KBM-7 (cell line): ENCODE results near the gene PCDHGA3.
"Not testable (repeated sequence)": the region's sequence is repeated elsewhere in the genome, so short reads cannot be mapped to it uniquely, and the experiment has no call there.

ENCODE experiments used
- DNase-seq: peaks from one replicate; pipeline ENCODE4 v3.0.0-alpha.2; 2015
- in situ Hi-C: fragments of 300-500 bp; cut with MboI; formaldehyde crosslinking; loops from 2 replicates; pipeline ENCODE4 v1.14.3; 2020; ENCODE audit warnings: low sequenced_read_pairs, low pct_unique_long_range_greater_than_20kb, mixed read lengths

Gene PCDHGA3

DNA sequence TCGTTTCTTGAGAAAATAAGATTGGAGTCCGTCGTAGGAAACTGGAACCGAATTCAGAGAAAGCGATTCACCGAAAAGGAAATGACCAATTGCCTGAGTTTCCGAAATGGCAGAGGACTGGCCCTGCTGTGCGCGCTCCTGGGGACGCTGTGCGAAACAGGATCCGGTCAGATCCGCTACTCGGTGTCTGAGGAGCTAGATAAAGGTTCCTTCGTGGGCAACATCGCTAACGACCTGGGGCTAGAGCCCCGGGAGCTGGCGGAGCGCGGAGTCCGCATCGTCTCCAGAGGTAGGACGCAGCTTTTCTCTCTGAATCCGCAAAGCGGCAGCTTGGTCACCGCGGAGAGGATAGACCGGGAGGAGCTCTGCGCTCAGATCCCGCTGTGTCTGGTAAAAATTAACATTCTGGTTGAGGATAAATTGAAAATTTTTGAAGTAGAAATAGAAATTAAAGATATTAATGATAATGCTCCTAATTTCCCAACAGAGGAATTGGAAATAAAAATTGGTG lies 379 bp downstream of the PCDHGA3 start:
- no peak for DNase-seq
- in situ Hi-C loops: no loop called here

DNA sequence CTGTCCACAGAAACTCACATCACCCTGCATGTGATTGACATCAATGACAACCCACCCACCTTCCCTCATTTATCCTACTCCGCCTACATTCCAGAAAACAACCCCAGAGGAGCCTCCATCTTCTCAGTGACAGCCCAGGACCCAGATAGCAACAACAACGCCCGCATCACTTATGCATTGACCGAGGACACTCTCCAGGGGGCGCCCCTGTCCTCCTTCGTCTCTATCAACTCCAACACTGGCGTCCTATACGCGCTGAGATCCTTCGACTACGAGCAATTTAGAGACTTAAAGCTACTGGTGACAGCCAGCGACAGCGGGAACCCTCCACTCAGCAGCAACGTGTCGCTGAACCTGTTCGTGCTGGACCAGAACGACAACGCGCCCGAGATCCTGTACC lies 1.7 kb downstream of the PCDHGA3 start:
- no peak for DNase-seq
- in situ Hi-C loops: no loop called here

DNA sequence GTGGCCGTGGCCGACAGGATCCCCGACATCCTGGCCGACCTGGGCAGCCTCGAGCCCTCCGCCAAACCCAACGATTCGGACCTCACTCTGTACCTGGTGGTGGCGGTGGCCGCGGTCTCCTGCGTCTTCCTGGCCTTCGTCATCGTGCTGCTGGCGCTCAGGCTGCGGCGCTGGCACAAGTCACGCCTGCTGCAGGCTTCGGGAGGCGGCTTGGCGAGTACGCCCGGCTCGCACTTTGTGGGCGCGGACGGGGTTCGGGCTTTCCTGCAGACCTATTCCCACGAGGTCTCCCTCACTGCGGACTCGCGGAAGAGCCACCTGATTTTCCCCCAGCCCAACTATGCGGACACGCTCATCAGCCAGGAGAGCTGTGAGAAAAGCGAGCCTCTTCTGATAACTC lies 2.4 kb downstream of the PCDHGA3 start:
- in situ Hi-C loops, DNase-seq: not testable (repeated sequence)

DNA sequence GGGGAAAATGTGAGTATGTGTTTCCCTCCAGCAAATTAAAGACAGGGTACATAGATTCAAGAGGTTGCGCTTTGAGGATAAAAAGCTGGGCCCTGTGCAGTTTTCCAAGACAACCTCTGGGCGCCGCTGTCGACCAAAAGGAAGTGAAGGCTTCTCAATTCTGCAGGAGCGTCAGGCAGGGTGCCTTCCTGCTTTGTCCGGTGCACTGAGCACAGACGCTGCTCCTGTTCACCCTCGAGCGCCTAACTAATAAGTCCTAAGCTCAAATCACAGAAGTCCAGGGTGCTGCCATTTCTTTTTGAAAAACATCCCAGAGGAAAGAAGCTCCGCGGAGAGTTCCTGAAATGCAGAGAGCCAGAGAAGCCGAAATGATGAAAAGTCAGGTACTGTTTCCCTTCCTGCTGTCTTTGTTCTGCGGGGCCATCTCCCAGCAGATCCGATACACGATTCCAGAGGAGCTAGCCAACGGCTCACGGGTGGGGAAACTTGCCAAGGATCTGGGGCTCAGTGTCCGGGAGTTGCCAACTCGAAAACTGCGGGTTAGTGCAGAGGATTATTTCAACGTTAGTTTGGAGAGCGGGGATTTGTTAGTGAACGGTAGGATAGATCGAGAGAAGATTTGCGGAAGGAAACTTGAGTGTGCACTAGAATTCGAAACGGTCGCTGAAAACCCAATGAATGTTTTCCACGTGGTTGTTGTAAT lies 6.4 kb downstream of the PCDHGA3 start, which contains the start of gene PCDHGB1:
Gene PCDHGB1, plus strand, starts transcription at position 183 of the 703 bp plus-strand sequence. Its CDS starts 162 bp downstream, at position 345.
- in situ Hi-C loops: loop anchor here (25.0 kb wide), 1 partner anchor 212 kb away; no protein-coding TSS in a partner anchor
- peak; percentile 40 for DNase-seq

DNA sequence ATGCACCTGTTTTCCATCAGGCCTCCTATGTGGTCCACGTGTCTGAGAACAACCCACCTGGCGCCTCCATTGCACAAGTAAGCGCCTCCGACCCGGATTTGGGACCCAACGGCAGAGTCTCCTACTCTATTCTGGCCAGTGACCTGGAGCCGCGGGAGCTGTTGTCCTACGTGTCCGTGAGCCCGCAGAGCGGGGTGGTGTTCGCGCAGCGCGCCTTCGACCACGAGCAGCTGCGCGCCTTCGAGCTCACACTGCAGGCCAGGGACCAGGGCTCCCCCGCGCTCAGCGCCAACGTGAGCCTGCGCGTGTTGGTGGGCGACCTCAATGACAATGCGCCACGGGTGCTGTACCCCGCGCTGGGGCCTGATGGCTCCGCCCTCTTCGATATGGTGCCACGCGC lies 8.0 kb downstream of the PCDHGA3 start:
- in situ Hi-C loops: loop anchor here (25.0 kb wide), 1 partner anchor 211 kb away; no protein-coding TSS in a partner anchor
- DNase-seq: no peak

DNA sequence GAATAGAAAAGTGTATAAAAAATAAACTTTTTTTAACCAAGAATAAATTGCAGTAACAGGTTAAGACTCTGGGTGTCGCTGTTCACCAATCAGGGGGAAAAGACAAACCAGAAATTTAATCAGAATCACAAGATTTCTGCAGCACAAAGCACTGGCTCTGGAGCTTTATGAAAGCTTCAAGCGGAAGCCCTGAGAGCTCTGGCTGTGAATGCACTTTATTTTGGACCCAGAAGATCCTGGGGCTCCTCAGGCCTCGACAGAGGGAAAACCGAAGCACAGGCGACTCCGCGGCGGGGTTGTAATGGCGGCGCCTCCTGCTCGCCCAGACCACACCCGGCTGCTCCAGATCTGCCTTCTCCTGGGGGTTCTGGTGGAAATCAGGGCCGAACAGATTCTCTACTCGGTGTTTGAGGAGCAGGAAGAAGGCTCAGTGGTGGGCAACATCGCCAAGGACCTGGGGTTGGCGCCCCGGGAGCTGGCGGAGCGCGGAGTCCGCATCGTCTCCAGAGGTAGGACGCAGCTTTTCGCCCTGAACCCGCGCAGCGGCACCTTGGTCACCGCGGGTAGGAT lies 11.4 kb downstream of the PCDHGA3 start, which contains the start of gene PCDHGA4:
Gene PCDHGA4, plus strand, starts transcription at position 122 of the 570 bp plus-strand sequence. Its CDS starts 87 bp downstream, at position 209.
- peak; percentile 17 for DNase-seq
- in situ Hi-C loops: loop anchor here (25.0 kb wide), 1 partner anchor 207 kb away; no protein-coding TSS in a partner anchor

DNA sequence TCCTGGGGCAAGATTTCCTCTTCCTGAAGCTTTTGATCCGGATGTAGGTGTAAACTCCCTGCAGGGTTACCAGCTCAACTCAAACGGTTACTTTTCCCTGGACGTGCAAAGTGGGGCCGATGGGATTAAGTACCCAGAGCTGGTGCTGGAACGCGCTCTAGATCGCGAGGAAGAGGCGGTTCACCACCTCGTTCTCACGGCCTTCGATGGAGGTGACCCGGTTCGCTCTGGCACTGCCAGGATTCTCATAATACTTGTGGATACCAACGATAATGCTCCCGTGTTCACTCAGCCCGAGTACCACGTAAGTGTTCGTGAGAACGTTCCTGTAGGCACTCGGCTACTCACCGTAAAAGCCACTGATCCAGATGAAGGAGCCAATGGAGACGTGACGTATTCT lies 12.0 kb downstream of the PCDHGA3 start:
- no peak for DNase-seq
- in situ Hi-C loops: loop anchor here (25.0 kb wide), 1 partner anchor 207 kb away; no protein-coding TSS in a partner anchor

DNA sequence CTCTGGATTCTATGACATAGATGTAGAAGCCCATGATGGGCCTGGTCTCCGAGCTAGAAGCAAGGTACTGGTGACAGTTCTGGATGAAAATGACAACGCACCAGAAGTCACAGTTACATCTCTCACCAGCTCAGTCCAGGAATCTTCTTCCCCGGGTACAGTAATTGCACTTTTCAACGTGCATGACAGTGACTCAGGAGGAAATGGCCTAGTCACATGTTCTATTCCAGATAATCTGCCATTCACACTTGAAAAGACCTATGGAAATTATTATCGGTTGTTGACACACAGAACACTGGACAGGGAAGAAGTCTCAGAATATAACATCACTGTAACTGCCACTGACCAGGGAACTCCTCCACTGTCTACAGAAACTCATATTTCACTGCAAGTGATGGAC lies 12.5 kb downstream of the PCDHGA3 start:
- in situ Hi-C loops: loop anchor here (25.0 kb wide), 1 partner anchor 206 kb away; no protein-coding TSS in a partner anchor

DNA sequence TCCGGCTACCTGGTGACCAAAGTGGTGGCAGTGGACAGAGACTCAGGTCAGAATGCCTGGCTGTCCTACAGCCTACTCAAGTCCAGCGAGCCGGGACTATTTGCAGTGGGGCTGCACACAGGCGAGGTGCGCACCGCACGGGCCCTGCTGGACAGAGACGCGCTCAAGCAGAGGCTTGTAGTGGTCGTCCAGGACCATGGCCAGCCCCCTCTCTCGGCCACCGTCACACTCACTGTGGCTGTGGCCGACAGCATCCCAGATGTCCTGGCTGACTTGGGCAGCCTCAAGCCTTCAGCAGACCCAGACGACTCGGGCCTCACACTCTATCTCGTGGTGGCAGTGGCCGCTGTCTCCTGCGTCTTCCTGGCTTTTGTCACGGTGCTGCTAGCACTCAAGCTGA lies 13.3 kb downstream of the PCDHGA3 start:
- in situ Hi-C loops: loop anchor here (25.0 kb wide), 1 partner anchor 205 kb away; no protein-coding TSS in a partner anchor
- no peak for DNase-seq

More for the DNA sequence above, 12.5 kb downstream of the PCDHGA3 start:
- DNase-seq: no peak

DNA sequence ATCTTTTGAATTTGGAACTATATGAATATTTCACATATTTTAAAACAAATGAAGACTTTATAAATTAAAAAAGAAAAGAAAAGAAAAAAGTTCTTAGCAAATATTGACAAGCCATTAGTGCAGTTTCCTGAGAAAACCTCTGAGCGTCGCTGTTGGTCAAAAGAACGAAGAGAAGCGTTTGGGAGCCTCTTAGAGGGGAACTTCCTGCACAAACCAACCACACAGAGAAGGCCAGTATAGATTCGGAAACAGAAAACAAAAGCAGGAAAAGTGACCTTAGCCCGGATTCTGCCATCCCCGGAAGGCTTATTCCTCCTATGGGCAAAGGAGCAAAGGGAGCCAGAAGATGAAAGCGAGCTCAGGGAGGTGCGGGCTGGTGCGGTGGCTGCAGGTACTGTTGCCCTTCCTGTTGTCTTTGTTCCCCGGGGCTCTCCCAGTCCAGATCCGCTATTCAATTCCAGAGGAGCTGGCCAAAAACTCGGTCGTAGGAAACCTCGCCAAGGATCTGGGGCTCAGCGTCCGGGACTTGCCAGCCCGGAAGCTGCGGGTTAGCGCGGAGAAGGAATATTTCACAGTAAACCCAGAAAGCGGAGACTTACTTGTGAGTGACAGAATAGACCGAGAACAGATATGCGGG lies 16.3 kb downstream of the PCDHGA3 start, which contains the start of gene PCDHGB2:
Gene PCDHGB2, plus strand, starts transcription at position 205 of the 637 bp plus-strand sequence. Its CDS starts 142 bp downstream, at position 347.
- peak; percentile 75 for DNase-seq
- in situ Hi-C loops: loop anchor here (25.0 kb wide), 1 partner anchor 202 kb away; no protein-coding TSS in a partner anchor

DNA sequence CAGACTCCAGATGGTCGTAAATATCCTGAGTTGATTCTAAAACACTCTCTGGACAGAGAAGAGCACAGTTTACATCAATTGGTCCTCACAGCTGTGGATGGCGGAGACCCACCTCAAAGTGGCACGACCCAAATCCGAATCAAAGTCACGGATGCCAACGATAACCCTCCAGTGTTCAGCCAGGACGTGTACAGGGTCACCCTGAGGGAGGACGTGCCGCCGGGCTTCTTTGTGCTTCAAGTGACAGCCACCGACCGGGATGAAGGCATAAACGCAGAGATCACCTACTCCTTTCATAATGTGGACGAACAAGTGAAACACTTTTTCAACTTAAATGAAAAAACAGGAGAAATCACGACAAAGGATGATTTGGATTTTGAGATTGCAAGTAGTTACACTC lies 17.1 kb downstream of the PCDHGA3 start:
- no peak for DNase-seq
- in situ Hi-C loops: loop anchor here (25.0 kb wide), 1 partner anchor 202 kb away; no protein-coding TSS in a partner anchor

DNA sequence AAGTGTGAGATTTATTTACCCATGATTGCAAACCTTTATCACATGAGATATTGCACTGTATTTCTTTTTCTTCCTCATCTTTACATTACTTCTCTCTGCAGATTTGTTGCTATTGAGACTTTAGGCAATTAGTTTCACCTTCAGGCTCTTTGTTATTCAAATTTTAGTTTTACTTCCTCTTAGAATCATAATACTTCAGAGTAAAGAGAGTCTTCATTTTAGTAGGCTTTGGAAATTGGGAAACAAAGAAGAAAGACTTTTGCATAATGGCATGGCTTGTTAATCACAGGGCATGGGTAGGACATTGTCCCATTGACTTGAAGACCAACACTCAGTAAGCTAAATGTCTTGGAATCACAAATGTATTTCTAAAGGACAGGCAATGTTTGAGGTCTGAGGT lies 19.1 kb downstream of the PCDHGA3 start:
- DNase-seq: no peak
- in situ Hi-C loops: loop anchor here (25.0 kb wide), 1 partner anchor 200 kb away; no protein-coding TSS in a partner anchor

DNA sequence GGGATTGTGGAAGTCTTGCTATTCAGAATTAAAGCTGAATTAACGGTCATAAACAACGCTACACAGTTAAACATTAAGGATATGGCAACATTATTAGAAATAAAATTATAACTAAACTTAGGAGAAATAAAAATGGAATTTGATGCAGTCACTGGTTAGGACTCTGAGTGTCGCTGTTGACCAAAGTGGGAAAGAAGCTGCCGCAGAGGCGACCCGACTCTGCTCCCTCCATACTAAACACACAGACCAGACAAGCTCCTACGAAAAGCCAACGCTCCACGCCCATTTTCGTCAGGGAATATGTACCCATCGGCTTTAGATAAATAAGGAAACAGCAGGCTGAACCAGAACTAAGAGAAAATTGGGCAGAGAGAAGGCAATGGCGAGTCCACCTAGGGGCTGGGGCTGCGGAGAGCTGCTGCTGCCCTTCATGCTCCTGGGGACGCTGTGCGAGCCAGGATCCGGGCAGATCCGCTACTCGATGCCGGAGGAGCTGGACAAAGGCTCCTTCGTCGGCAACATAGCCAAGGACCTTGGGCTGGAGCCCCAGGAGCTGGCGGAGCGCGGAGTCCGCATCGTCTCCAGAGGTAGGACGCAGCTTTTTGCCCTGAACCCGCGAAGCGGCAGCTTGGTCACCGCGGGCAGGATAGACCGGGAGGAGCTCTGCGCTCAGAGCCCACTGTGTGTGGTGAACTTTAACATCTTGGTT lies 20.5 kb downstream of the PCDHGA3 start, which contains the start of gene PCDHGA5:
Gene PCDHGA5, plus strand, starts transcription at position 211 of the 709 bp plus-strand sequence. Its CDS starts 169 bp downstream, at position 380.
- DNase-seq: no peak
- in situ Hi-C loops: loop anchor here (25.0 kb wide), 1 partner anchor 198 kb away; no protein-coding TSS in a partner anchor

DNA sequence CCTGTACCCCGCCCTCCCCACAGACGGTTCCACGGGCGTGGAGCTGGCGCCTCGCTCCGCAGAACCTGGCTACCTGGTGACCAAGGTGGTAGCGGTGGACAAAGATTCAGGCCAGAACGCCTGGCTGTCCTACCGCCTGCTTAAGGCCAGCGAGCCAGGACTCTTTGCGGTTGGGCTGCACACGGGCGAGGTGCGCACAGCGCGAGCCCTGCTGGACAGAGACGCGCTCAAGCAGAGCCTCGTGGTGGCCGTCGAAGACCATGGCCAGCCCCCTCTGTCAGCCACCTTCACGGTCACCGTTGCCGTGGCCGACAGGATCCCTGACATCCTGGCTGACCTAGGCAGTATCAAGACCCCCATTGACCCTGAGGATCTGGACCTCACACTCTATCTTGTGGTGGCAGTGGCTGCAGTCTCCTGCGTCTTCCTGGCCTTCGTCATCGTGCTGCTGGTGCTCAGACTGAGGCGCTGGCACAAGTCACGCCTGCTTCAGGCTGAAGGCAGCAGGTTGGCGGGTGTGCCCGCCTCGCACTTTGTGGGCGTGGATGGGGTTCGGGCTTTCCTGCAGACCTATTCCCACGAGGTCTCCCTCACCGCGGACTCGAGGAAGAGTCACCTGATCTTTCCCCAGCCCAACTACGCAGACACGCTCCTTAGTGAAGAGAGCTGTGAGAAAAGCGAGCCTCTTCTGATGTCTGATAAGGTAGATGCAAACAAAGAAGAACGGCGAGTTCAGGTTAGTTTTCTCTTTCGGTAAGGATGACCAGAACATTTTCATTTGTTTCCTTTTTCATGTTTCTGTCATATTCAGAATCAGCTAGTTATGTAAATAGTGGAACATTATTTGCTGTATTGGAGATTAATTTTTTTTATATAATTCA lies 22.6 kb downstream of the PCDHGA3 start:
- in situ Hi-C loops: loop anchor here (25.0 kb wide), 1 partner anchor 196 kb away; no protein-coding TSS in a partner anchor
- no peak for DNase-seq

DNA sequence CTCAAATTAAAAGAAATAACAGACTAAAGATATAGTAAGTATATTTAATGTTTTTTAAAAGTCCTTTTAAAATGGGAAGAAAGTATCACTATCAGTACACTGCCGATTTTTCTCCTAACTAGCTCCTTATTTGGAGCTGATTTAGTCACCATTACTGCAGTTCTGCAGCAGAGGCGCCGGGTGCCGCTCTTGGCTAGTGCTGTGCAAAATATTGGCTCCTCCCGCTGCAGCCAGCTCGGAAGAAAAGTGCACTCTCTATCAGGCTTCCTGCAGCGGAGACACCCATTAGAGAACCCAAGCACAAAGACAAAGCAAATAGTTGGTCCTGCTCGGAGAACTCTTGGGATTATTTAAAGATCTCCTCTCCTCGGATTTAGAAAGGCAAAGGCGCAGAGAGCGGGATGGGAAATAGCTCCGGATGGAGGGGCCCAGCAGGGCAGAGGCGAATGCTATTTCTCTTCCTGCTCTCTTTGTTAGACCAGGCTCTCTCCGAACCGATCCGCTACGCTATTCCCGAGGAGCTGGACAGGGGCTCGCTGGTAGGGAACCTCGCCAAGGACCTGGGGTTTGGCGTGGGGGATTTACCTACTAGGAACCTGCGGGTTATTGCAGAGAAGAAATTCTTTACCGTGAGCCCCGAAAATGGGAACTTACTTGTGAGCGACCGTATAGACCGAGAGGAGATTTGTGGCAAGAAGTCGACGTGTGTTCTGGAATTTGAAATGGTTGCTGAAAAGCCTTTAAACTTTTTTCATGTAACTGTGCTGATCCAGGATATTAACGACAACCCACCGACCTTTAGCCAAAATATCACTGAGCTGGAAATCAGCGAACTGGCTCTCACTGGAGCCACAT lies 26.6 kb downstream of the PCDHGA3 start, which contains the start of gene PCDHGB3:
Gene PCDHGB3, plus strand, starts transcription at position 249 of the 855 bp plus-strand sequence. Its CDS starts 153 bp downstream, at position 402.
- DNase-seq: no peak
- in situ Hi-C loops: loop anchor here (25.0 kb wide), 1 partner anchor 192 kb away; no protein-coding TSS in a partner anchor
